ENCODE measurements around the gene TIMP3. TPM values are rescaled to one million over a fixed set of nuclear protein-coding genes. Genes with fewer than 3 reads are reported as not detected.
A peak's percentile ranks its signal among the peaks of the same experiment; 100 is the strongest.

TIMP3 gene
- total RNA-seq, 4 donors from 2014 or later, result 148 to 295 (median 170) TPM

DNA sequence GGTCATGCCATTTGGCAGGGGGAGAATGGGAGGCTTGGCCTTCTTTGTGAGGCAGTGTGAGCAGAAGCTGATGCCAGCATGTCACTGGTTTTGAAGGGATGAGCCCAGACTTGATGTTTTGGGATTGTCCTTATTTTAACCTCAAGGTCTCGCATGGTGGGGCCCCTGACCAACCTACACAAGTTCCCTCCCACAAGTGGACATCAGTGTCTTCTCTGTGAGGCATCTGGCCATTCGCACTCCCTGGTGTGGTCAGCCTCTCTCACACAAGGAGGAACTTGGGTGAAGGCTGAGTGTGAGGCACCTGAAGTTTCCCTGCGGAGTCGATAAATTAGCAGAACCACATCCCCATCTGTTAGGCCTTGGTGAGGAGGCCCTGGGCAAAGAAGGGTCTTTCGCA lies 59.8 kb downstream of the TIMP3 start:
- WGBS, result 95% methylated on average over 5 of the region's 5 CpGs
- Histone ChIP-seq H3K9me3 (no peaks in the 10 kb centered on the region), H3K27ac (no peak overlapping the region), H3K36me3 (peaks cover 48% of the 10 kb centered on the region), H3K4me1 (peaks cover 4% of the 10 kb centered on the region), H3K27me3 (no peaks in the 10 kb centered on the region), H3K4me3 (no peak overlapping the region)
- TF ChIP-seq POLR2AphosphoS5 (IDR thresholded peaks at IDR 0.05) (no peak), EP300 (IDR thresholded peaks at IDR 0.05) (no peak), POLR2A (IDR thresholded peaks at IDR 0.05) (no peak)
- TF ChIP-seq, protein P1, sequence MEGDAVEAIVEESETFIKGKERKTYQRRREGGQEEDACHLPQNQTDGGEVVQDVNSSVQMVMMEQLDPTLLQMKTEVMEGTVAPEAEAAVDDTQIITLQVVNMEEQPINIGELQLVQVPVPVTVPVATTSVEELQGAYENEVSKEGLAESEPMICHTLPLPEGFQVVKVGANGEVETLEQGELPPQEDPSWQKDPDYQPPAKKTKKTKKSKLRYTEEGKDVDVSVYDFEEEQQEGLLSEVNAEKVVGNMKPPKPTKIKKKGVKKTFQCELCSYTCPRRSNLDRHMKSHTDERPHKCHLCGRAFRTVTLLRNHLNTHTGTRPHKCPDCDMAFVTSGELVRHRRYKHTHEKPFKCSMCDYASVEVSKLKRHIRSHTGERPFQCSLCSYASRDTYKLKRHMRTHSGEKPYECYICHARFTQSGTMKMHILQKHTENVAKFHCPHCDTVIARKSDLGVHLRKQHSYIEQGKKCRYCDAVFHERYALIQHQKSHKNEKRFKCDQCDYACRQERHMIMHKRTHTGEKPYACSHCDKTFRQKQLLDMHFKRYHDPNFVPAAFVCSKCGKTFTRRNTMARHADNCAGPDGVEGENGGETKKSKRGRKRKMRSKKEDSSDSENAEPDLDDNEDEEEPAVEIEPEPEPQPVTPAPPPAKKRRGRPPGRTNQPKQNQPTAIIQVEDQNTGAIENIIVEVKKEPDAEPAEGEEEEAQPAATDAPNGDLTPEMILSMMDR (IDR thresholded peaks at IDR 0.05), result no peak
- no peak for DNase-seq (ENCODE audit: low spot score in 2 of 2)

DNA sequence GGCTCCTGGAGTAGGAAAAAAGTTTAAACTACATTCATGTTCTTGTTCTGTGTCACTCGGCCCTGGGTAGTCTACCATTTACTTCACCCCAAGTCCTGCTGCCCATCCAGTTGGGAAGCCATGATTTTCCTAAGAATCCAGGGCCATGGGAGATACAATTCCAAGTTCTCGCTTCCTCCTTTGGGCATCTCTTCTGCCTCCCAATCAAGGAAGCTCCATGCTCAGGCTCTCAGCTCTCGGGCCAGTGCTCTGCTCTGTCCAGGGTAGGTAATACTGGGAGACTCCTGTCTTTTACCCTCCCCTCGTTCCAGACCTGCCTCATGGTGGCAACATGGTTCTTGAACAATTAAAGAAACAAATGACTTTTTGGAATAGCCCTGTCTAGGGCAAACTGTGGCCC lies 60.6 kb downstream of the TIMP3 start:
- peaks cover 48% of the 10 kb centered on the region for H3K36me3 ChIP-seq

DNA sequence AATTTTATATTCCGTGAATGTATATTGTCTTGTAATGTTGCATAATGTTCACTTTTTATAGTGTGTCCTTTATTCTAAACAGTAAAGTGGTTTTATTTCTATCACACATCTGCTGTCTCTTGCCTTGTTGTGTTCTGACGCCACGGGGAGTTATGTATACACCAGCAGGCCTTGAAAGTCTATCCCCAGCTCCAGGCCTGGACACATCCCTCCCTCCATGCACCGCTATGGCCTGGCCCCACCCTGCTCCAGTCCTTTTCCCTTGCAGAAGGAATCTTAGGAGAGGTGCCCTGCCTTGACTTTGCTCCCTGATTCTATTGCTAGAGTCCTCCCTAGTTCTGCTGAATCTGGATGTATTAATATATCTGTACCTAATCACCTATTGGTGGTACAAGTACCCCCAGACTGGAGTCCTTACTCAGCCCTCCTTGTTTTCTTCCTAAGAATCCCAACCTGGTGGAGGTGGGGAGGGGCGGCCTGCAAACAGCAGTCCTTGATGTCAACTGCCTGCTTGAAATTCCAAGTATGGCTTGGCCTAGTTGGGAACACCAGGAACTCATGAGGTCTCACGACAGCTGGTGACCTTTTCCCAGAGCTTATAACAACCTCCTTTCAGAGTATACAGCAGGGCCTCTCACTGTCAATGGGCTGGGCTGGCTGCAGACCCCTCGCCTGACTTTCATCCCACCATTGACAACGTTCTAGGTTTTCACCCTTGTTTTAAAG lies 61.6 kb downstream of the TIMP3 start:
- H3K27ac ChIP-seq, result no peak overlapping the region
- no peak for DNase-seq (ENCODE audit: low spot score in 2 of 2)
- WGBS, result 88% methylated on average over 8 of the region's 8 CpGs

More for the DNA sequence above, 60.6 kb downstream of the TIMP3 start:
- H3K27me3 ChIP-seq, result no peaks in the 10 kb centered on the region
- H3K27ac ChIP-seq, result no peak overlapping the region
- no peak for DNase-seq (ENCODE audit: low spot score in 2 of 2)
- WGBS, result 98% methylated on average over 4 of the region's 4 CpGs
- TF ChIP-seq, protein P1 (IDR thresholded peaks at IDR 0.05), result no peak
- TF ChIP-seq POLR2A (IDR thresholded peaks at IDR 0.05) (no peak), EP300 (IDR thresholded peaks at IDR 0.05) (no peak), POLR2AphosphoS5 (IDR thresholded peaks at IDR 0.05) (no peak)
- no peak overlapping the region for H3K4me3 ChIP-seq
- H3K4me1 ChIP-seq, result peaks cover 4% of the 10 kb centered on the region
- no peaks in the 10 kb centered on the region for H3K9me3 ChIP-seq

DNA sequence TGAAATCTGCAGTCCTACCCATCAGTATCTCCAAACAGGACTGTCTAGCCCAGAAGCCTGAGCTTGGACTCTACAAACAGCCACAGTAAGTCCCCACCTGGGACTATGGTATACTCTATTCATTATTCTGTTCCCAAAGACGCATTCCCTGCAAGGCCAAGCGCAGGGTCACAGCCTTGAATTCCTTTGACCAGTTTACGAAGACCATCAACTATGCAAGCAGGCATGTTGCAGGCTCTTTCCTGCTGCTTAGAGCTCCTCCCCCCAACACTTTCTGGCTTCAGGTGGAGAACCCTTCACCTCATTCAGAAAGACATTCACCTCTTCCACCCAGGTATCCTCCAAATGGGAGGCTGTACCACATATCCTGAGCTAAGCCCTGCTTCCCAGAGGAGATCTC lies 62.5 kb downstream of the TIMP3 start:
- Histone ChIP-seq H3K9me3 (no peaks in the 10 kb centered on the region), H3K4me3 (no peak overlapping the region), H3K27me3 (no peaks in the 10 kb centered on the region), H3K27ac (no peak overlapping the region), H3K36me3 (peaks cover 29% of the 10 kb centered on the region), H3K4me1 (no peaks in the 10 kb centered on the region)
- TF ChIP-seq EP300 (IDR thresholded peaks at IDR 0.05), result no peak
- TF ChIP-seq POLR2AphosphoS5 (IDR thresholded peaks at IDR 0.05), result no peak
- no peak for TF ChIP-seq POLR2A (IDR thresholded peaks at IDR 0.05)
- TF ChIP-seq, protein P1 (IDR thresholded peaks at IDR 0.05), result no peak
- 90% methylated on average over 3 of the region's 3 CpGs for WGBS
- DNase-seq (ENCODE audit: low spot score in 2 of 2), result no peak

More for the DNA sequence above, 61.6 kb downstream of the TIMP3 start:
- Histone ChIP-seq H3K4me1 (peaks cover 4% of the 10 kb centered on the region), H3K27me3 (no peaks in the 10 kb centered on the region), H3K36me3 (peaks cover 38% of the 10 kb centered on the region), H3K9me3 (no peaks in the 10 kb centered on the region), H3K4me3 (no peak overlapping the region)
- TF ChIP-seq, protein P1 (IDR thresholded peaks at IDR 0.05), result no peak
- TF ChIP-seq POLR2A (IDR thresholded peaks at IDR 0.05) (no peak), POLR2AphosphoS5 (IDR thresholded peaks at IDR 0.05) (peak in 1 of 3 donors; percentile 4), EP300 (IDR thresholded peaks at IDR 0.05) (no peak)

DNA sequence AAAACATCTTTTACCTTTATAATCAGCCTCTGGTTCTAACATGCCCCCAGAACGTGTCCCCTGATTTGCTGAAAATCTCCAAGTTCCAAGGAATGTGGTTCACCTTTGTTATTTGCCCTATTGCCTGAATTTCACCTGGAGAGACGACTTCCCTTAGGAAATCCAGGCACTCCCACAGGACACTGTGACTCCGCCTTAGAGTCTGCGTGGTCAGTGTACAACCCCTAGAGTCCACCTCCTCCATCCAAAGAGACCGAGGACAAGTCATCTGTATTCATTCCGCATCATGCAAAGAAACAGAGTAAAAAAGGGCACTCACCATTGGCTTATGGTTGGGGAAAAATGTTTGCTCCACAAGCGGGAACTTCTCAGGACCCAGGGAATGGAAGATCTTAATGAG lies 63.1 kb downstream of the TIMP3 start:
- Histone ChIP-seq H3K9me3 (no peaks in the 10 kb centered on the region), H3K4me3 (no peak overlapping the region), H3K27me3 (no peaks in the 10 kb centered on the region), H3K27ac (no peak overlapping the region), H3K4me1 (no peaks in the 10 kb centered on the region), H3K36me3 (peaks cover 23% of the 10 kb centered on the region)
- WGBS, result 87% methylated on average over 7 of the region's 7 CpGs
- no peak for DNase-seq (ENCODE audit: low spot score in 2 of 2)
- TF ChIP-seq POLR2AphosphoS5 (IDR thresholded peaks at IDR 0.05) (no peak), EP300 (IDR thresholded peaks at IDR 0.05) (no peak), POLR2A (IDR thresholded peaks at IDR 0.05) (no peak)
- TF ChIP-seq, protein P1 (IDR thresholded peaks at IDR 0.05), result no peak
